ENCODE results near the gene CLDN15. TPM values are rescaled to one million over a fixed set of nuclear protein-coding genes. Genes with fewer than 3 reads are reported as not detected.

Gene CLDN15
- total and polyA plus RNA-seq, 8 donors: 1.2 to 131 (median 6.0) TPM

DNA sequence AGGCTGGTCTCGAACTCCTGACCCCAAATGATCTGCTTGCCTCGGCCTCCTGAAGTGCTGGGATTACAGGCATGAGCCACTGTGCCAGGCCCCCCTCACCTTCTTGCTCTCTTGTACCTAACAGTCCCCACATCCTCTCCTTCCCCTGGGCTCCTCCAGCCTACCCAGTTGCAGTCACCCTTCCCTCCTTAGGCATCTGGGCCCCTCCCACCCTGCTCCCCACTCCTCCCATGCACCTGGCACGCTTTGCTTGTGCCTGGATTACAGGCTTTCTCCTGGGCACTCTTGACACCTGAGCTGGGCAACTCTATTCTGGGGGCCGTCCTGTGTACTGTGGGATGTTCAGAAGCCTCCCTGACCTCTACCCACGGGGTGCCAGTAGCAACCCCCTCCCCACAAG, 3.0 kb downstream of the CLDN15 start:
- Histone ChIP-seq H3K4me1 (peaks cover 21 to 83% (median 53%) of the 10 kb centered on the region in 4 donors), H3K27me3 (no peaks in the 10 kb centered on the region), H3K36me3 (peaks cover 9 to 52% (median 40%) of the 10 kb centered on the region in 4 donors), H3K27ac (peak overlapping the region in 2 of 5 donors; percentile 7 to 8), H3K4me3 (no peak overlapping the region), H3K9me3 (no peaks in the 10 kb centered on the region)
- WGBS, 5 donors: 35 to 66% (median 53%) methylated on average over 5 of the region's 5 CpGs
- intact Hi-C loops (cut with DNase I; ENCODE audit: low total_unique reads): no loop called here
- TF ChIP-seq, protein P1, sequence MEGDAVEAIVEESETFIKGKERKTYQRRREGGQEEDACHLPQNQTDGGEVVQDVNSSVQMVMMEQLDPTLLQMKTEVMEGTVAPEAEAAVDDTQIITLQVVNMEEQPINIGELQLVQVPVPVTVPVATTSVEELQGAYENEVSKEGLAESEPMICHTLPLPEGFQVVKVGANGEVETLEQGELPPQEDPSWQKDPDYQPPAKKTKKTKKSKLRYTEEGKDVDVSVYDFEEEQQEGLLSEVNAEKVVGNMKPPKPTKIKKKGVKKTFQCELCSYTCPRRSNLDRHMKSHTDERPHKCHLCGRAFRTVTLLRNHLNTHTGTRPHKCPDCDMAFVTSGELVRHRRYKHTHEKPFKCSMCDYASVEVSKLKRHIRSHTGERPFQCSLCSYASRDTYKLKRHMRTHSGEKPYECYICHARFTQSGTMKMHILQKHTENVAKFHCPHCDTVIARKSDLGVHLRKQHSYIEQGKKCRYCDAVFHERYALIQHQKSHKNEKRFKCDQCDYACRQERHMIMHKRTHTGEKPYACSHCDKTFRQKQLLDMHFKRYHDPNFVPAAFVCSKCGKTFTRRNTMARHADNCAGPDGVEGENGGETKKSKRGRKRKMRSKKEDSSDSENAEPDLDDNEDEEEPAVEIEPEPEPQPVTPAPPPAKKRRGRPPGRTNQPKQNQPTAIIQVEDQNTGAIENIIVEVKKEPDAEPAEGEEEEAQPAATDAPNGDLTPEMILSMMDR (IDR thresholded peaks at IDR 0.05): no peak
- TF ChIP-seq POLR2AphosphoS5 (IDR thresholded peaks at IDR 0.05): no peak
- DNase-seq: peak; percentile 49 to 52

DNA sequence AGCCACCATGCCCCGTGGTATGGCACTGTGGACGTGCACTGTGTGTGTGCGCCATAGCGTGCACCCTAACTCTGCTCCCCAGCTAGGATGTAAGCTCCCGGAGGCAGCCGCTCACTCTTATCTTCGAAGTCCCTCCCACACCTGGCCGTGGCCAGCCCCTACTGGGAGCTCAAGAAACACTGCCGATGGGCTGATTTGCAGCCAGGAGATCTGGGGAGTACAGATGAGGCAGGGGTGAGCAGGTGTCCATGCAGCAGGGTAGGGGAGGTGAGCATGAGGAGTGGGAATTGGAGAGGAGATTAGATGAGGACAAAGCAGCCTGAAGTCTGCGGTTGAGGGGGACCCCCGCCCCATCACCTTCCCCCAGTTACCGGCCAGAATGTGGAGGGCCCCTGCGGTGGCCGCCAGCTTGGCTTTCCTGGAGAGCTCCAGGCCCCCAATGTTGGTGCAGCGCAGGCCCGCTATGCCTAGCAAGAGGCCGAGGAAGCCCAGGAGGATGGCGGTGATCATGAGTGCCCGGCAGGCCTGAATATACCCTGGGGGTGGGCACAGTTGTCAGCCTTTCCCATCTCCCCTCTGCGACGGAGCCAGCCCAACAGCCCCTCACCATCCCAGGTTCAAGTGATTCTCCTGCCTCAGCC, 3.6 kb downstream of the CLDN15 start:
- peaks cover 21 to 77% (median 49%) of the 10 kb centered on the region in 4 donors for H3K4me1 ChIP-seq
- peak; percentile 70 to 71 for DNase-seq
- TF ChIP-seq POLR2AphosphoS5 (IDR thresholded peaks at IDR 0.05): peak in 1 of 3 donors; percentile 16
- TF ChIP-seq, protein P1 (IDR thresholded peaks at IDR 0.05): no peak
- peaks cover 3 to 52% (median 39%) of the 10 kb centered on the region in 4 donors for H3K36me3 ChIP-seq
- no peaks in the 10 kb centered on the region for H3K9me3 ChIP-seq
- H3K27me3 ChIP-seq: no peaks in the 10 kb centered on the region
- intact Hi-C loops (cut with DNase I; ENCODE audit: low total_unique reads): no loop called here
- 59 to 82% (median 65%) methylated on average over 17 to 21 of the region's 21 CpGs for WGBS, 5 donors
- H3K4me3 ChIP-seq: no peak overlapping the region
- peak overlapping the region in 2 of 5 donors; percentile 8 to 9 for H3K27ac ChIP-seq

DNA sequence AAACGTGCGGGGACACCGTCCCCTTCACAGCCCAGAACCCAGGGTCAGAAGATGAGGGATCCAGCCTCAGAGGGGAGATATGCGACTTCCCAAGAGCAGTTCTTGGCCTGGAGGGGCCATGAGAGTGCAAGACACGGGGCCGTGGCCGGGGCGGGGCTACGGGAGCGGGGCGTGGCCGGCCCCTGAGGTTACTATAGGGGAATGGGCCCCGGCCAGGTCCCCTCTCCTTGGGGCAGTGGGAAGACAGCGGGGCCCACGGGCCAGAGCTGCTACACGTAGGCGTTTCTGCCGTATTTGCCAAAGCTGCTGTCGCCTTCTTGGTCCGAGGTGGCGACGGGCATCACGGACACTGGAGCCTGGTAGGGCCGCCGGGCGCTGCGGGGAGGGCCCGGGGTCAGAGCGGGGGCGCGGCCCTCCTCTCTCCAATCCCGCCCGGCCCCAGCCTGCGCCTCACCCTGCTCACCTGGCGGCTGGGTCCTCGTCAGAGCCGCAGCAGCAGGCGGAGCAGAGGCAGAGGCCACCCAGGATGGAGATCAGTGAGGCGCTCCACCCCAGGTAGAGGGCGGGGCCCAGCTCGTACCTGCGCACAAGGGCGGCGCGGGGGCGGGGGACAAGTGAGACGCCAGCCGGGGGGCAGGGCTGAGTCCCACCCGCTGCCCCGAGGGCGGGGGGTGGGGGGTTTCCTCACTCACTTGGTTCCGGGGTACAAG, 5.3 kb downstream of the CLDN15 start:
- peaks cover 10 to 52% (median 39%) of the 10 kb centered on the region in 4 donors for H3K36me3 ChIP-seq
- H3K9me3 ChIP-seq: no peaks in the 10 kb centered on the region
- peak overlapping the region; percentile 34 to 52 (median 36) for H3K4me3 ChIP-seq
- peak overlapping the region; percentile 78 to 87 (median 84) for H3K27ac ChIP-seq
- intact Hi-C loops (cut with DNase I; ENCODE audit: low total_unique reads): no loop called here
- TF ChIP-seq EP300 (IDR thresholded peaks at IDR 0.05): no peak
- peak in 2 of 3 donors; percentile 58 to 59 for TF ChIP-seq POLR2AphosphoS5 (IDR thresholded peaks at IDR 0.05)
- no peaks in the 10 kb centered on the region for H3K27me3 ChIP-seq
- 10 to 41% (median 19%) methylated on average over 4 to 52 of the region's 52 CpGs for WGBS, 5 donors
- peaks cover 21 to 66% (median 41%) of the 10 kb centered on the region in 4 donors for H3K4me1 ChIP-seq
- DNase-seq: peak; percentile 80 to 91

DNA sequence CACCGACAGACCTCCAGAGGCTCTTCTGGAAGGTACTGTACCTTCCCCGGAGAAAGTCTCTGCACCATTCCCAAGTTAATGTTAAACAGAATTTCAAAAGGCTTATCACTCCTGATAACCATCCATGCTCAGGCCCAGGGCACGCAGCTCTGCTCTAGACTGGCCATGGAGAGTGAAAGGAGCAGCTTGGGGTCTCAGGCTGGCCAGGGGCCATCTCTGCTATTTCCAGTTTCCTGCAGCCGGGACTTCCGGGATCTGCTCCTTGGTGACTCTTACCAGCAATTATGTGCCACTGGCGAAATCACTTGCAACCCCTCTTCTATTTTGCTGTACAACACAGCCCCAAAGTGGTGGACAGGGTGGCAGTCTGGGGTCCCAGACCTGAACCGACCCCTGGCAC, 6.0 kb downstream of the CLDN15 start:
- H3K4me3 ChIP-seq: peak overlapping the region; percentile 34 to 52 (median 36)
- DNase-seq: peak; percentile 55 to 58
- H3K27me3 ChIP-seq: no peaks in the 10 kb centered on the region
- peak overlapping the region; percentile 78 to 87 (median 84) for H3K27ac ChIP-seq
- peaks cover 14 to 52% (median 39%) of the 10 kb centered on the region in 4 donors for H3K36me3 ChIP-seq
- intact Hi-C loops (cut with DNase I; ENCODE audit: low total_unique reads): no loop called here
- TF ChIP-seq POLR2A (IDR thresholded peaks at IDR 0.05) (no peak), POLR2AphosphoS5 (IDR thresholded peaks at IDR 0.05) (no peak), EP300 (IDR thresholded peaks at IDR 0.05) (no peak)
- TF ChIP-seq, protein P1 (IDR thresholded peaks at IDR 0.05): no peak
- WGBS, 5 donors: 27 to 58% (median 38%) methylated on average over 7 of the region's 7 CpGs
- H3K9me3 ChIP-seq: no peaks in the 10 kb centered on the region
- peaks cover 21 to 60% (median 37%) of the 10 kb centered on the region in 4 donors for H3K4me1 ChIP-seq

Data from stomach (tissue), 9 donors.